ENCODE results near the gene SNORC.
"Not testable (repeated sequence)": the region's sequence is repeated elsewhere in the genome, so short reads cannot be mapped to it uniquely, and the experiment has no call there.

SNORC gene

GRCh38 chr2:232870018-232870765 is at the start of gene SNORC:
SNORC (plus strand) TSS chr2:232870264; CDS start chr2:232870342, 78 bp downstream.
- H3K4me1 Mint-ChIP-seq (ENCODE audit: low read depth): no peaks in the 10 kb centered on the region
- no peaks in the 10 kb centered on the region for H3K36me3 Mint-ChIP-seq (ENCODE audit: low read depth)
- no peak within 1 kb of the TSS for H3K27ac Mint-ChIP-seq
- no peak within 1 kb of the TSS for H3K4me3 Mint-ChIP-seq
- H3K9me3 Mint-ChIP-seq: no peaks in the 10 kb centered on the region
- H3K27me3 Mint-ChIP-seq (ENCODE audit: low read depth): peaks cover 4% of the 10 kb centered on the region

- Mint-ChIP-seq H3K27ac (no peak overlapping the region), H3K4me1 (ENCODE audit: low read depth) (peaks cover 4% of the 10 kb centered on the region), H3K9me3 (peaks cover 4% of the 10 kb centered on the region), H3K4me3 (no peak overlapping the region), H3K36me3 (ENCODE audit: low read depth) (peaks cover 46% of the 10 kb centered on the region), H3K27me3 (ENCODE audit: low read depth) (no peaks in the 10 kb centered on the region)
Measured at GRCh38 chr2:232829988-232830387, 40.1 kb upstream of the SNORC start.

- Mint-ChIP-seq H3K27me3 (ENCODE audit: low read depth) (no peaks in the 10 kb centered on the region), H3K36me3 (ENCODE audit: low read depth) (peaks cover 32% of the 10 kb centered on the region), H3K27ac (no peak overlapping the region), H3K4me3 (no peak overlapping the region), H3K9me3 (no peaks in the 10 kb centered on the region), H3K4me1 (ENCODE audit: low read depth) (peaks cover 4% of the 10 kb centered on the region)
Measured at GRCh38 chr2:232831496-232831895, 38.6 kb upstream of the SNORC start.

- H3K9me3 Mint-ChIP-seq: no peaks in the 10 kb centered on the region
- peaks cover 33% of the 10 kb centered on the region for H3K36me3 Mint-ChIP-seq (ENCODE audit: low read depth)
- no peaks in the 10 kb centered on the region for H3K27me3 Mint-ChIP-seq (ENCODE audit: low read depth)
- H3K4me1 Mint-ChIP-seq (ENCODE audit: low read depth): peaks cover 22% of the 10 kb centered on the region
- no peak overlapping the region for H3K27ac Mint-ChIP-seq
- H3K4me3 Mint-ChIP-seq: no peak overlapping the region
Measured at GRCh38 chr2:232833830-232834229, 36.2 kb upstream of the SNORC start.

GRCh38 chr2:232835687-232836208 is 34.3 kb upstream of the SNORC start:
- no peaks in the 10 kb centered on the region for H3K27me3 Mint-ChIP-seq (ENCODE audit: low read depth)
- H3K27ac Mint-ChIP-seq: no peak overlapping the region
- peaks cover 28% of the 10 kb centered on the region for H3K4me1 Mint-ChIP-seq (ENCODE audit: low read depth)
- no peak overlapping the region for H3K4me3 Mint-ChIP-seq
- H3K9me3 Mint-ChIP-seq: no peaks in the 10 kb centered on the region
- H3K36me3 Mint-ChIP-seq (ENCODE audit: low read depth): peaks cover 41% of the 10 kb centered on the region

- Mint-ChIP-seq H3K9me3 (no peaks in the 10 kb centered on the region), H3K27ac (peak overlapping the region; percentile 65), H3K27me3 (ENCODE audit: low read depth) (no peaks in the 10 kb centered on the region), H3K36me3 (ENCODE audit: low read depth) (peaks cover 37% of the 10 kb centered on the region), H3K4me1 (ENCODE audit: low read depth) (peaks cover 28% of the 10 kb centered on the region), H3K4me3 (no peak overlapping the region)
Measured at GRCh38 chr2:232836934-232837333, 33.1 kb upstream of the SNORC start.

GRCh38 chr2:232838406-232838874 is 31.6 kb upstream of the SNORC start:
- Mint-ChIP-seq H3K9me3 (no peaks in the 10 kb centered on the region), H3K4me1 (ENCODE audit: low read depth) (peaks cover 25% of the 10 kb centered on the region), H3K36me3 (ENCODE audit: low read depth) (peaks cover 31% of the 10 kb centered on the region), H3K27ac (peak overlapping the region; percentile 79), H3K4me3 (peak overlapping the region; percentile 5), H3K27me3 (ENCODE audit: low read depth) (no peaks in the 10 kb centered on the region)

- peak overlapping the region; percentile 76 for H3K27ac Mint-ChIP-seq
- no peaks in the 10 kb centered on the region for H3K27me3 Mint-ChIP-seq (ENCODE audit: low read depth)
- H3K36me3 Mint-ChIP-seq (ENCODE audit: low read depth): peaks cover 31% of the 10 kb centered on the region
- no peak overlapping the region for H3K4me3 Mint-ChIP-seq
- no peaks in the 10 kb centered on the region for H3K9me3 Mint-ChIP-seq
- peaks cover 27% of the 10 kb centered on the region for H3K4me1 Mint-ChIP-seq (ENCODE audit: low read depth)
Measured at GRCh38 chr2:232839411-232840079, 30.5 kb upstream of the SNORC start.

- Mint-ChIP-seq H3K4me1 (ENCODE audit: low read depth) (peaks cover 21% of the 10 kb centered on the region), H3K9me3 (no peaks in the 10 kb centered on the region), H3K27me3 (ENCODE audit: low read depth) (no peaks in the 10 kb centered on the region), H3K36me3 (ENCODE audit: low read depth) (peaks cover 35% of the 10 kb centered on the region), H3K27ac (no peak overlapping the region), H3K4me3 (no peak overlapping the region)
Measured at GRCh38 chr2:232842689-232843088, 27.4 kb upstream of the SNORC start.

- H3K27ac Mint-ChIP-seq: no peak overlapping the region
- H3K9me3 Mint-ChIP-seq: no peaks in the 10 kb centered on the region
- H3K36me3 Mint-ChIP-seq (ENCODE audit: low read depth): peaks cover 44% of the 10 kb centered on the region
- no peak overlapping the region for H3K4me3 Mint-ChIP-seq
- H3K27me3 Mint-ChIP-seq (ENCODE audit: low read depth): no peaks in the 10 kb centered on the region
- peaks cover 9% of the 10 kb centered on the region for H3K4me1 Mint-ChIP-seq (ENCODE audit: low read depth)
Measured at GRCh38 chr2:232843834-232844233, 26.2 kb upstream of the SNORC start.

GRCh38 chr2:232846055-232846454 is 24.0 kb upstream of the SNORC start:
- H3K4me3 Mint-ChIP-seq: no peak overlapping the region
- H3K9me3 Mint-ChIP-seq: no peaks in the 10 kb centered on the region
- H3K36me3 Mint-ChIP-seq (ENCODE audit: low read depth): peaks cover 42% of the 10 kb centered on the region
- H3K27ac Mint-ChIP-seq: no peak overlapping the region
- peaks cover 3% of the 10 kb centered on the region for H3K4me1 Mint-ChIP-seq (ENCODE audit: low read depth)
- H3K27me3 Mint-ChIP-seq (ENCODE audit: low read depth): no peaks in the 10 kb centered on the region

- no peak overlapping the region for H3K4me3 Mint-ChIP-seq
- H3K27ac Mint-ChIP-seq: no peak overlapping the region
- peaks cover 45% of the 10 kb centered on the region for H3K36me3 Mint-ChIP-seq (ENCODE audit: low read depth)
- no peaks in the 10 kb centered on the region for H3K9me3 Mint-ChIP-seq
- H3K27me3 Mint-ChIP-seq (ENCODE audit: low read depth): no peaks in the 10 kb centered on the region
- no peaks in the 10 kb centered on the region for H3K4me1 Mint-ChIP-seq (ENCODE audit: low read depth)
Measured at GRCh38 chr2:232850039-232850438, 20.0 kb upstream of the SNORC start.

GRCh38 chr2:232852081-232852480 is 18.0 kb upstream of the SNORC start:
- H3K4me1 Mint-ChIP-seq (ENCODE audit: low read depth); H3K4me3 Mint-ChIP-seq; H3K27me3 Mint-ChIP-seq (ENCODE audit: low read depth); H3K27ac Mint-ChIP-seq; H3K9me3 Mint-ChIP-seq: not testable (repeated sequence)
- H3K36me3 Mint-ChIP-seq (ENCODE audit: low read depth): peaks cover 42% of the 10 kb centered on the region

GRCh38 chr2:232852676-232853075 is 17.4 kb upstream of the SNORC start:
- H3K4me1 Mint-ChIP-seq (ENCODE audit: low read depth): no peaks in the 10 kb centered on the region
- H3K27ac Mint-ChIP-seq: no peak overlapping the region
- no peaks in the 10 kb centered on the region for H3K9me3 Mint-ChIP-seq
- no peaks in the 10 kb centered on the region for H3K27me3 Mint-ChIP-seq (ENCODE audit: low read depth)
- H3K36me3 Mint-ChIP-seq (ENCODE audit: low read depth): peaks cover 42% of the 10 kb centered on the region
- H3K4me3 Mint-ChIP-seq: no peak overlapping the region

- Mint-ChIP-seq H3K9me3 (no peaks in the 10 kb centered on the region), H3K36me3 (ENCODE audit: low read depth) (peaks cover 34% of the 10 kb centered on the region), H3K4me3 (no peak overlapping the region), H3K27me3 (ENCODE audit: low read depth) (no peaks in the 10 kb centered on the region), H3K27ac (no peak overlapping the region), H3K4me1 (ENCODE audit: low read depth) (no peaks in the 10 kb centered on the region)
Measured at GRCh38 chr2:232854082-232854481, 16.0 kb upstream of the SNORC start.
